ENCODE measurements around the gene GPR151.

GPR151 gene

DNA sequence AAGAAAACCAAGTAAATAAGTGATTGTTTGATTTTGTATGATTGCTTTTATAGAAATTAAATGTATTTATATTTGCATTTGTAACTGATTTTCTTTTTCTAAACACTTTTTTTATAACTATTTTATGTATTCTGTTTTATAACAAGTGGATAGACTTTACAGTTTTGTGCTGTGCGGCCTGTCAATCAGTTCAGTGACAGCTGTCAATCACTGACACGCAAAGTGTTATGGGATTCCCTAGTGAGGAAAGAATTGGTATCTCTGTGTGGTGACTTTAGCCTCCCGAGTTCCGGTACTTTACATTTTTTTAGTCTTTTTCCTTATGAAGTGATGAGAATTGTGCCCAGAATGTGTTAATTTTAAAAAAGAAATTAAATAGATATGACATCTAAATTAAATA, 16.3 kb downstream of the GPR151 start:
- TF ChIP-seq, protein P1, sequence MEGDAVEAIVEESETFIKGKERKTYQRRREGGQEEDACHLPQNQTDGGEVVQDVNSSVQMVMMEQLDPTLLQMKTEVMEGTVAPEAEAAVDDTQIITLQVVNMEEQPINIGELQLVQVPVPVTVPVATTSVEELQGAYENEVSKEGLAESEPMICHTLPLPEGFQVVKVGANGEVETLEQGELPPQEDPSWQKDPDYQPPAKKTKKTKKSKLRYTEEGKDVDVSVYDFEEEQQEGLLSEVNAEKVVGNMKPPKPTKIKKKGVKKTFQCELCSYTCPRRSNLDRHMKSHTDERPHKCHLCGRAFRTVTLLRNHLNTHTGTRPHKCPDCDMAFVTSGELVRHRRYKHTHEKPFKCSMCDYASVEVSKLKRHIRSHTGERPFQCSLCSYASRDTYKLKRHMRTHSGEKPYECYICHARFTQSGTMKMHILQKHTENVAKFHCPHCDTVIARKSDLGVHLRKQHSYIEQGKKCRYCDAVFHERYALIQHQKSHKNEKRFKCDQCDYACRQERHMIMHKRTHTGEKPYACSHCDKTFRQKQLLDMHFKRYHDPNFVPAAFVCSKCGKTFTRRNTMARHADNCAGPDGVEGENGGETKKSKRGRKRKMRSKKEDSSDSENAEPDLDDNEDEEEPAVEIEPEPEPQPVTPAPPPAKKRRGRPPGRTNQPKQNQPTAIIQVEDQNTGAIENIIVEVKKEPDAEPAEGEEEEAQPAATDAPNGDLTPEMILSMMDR (IDR thresholded peaks at IDR 0.05), result no peak

DNA sequence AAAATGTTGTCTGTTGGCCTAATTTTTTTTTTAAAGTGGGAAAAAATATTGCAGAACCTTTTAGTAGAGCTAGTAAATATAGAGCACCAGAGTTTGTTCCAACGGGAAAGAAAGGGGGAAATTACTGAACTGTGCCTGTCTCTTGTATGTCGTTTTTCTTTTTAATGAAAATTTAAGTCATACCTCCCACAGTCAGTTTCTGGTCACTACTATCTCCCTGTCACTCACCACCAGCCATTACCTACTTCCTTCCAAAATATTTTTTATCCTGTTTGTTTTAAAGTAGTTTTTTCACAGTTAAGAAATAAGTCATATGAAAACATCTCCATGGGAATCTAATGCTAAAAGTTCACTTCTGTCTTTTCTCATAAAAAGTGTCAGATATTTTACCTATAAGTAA, 21.3 kb downstream of the GPR151 start:
- TF ChIP-seq, protein P1 (IDR thresholded peaks at IDR 0.05), result no peak

DNA sequence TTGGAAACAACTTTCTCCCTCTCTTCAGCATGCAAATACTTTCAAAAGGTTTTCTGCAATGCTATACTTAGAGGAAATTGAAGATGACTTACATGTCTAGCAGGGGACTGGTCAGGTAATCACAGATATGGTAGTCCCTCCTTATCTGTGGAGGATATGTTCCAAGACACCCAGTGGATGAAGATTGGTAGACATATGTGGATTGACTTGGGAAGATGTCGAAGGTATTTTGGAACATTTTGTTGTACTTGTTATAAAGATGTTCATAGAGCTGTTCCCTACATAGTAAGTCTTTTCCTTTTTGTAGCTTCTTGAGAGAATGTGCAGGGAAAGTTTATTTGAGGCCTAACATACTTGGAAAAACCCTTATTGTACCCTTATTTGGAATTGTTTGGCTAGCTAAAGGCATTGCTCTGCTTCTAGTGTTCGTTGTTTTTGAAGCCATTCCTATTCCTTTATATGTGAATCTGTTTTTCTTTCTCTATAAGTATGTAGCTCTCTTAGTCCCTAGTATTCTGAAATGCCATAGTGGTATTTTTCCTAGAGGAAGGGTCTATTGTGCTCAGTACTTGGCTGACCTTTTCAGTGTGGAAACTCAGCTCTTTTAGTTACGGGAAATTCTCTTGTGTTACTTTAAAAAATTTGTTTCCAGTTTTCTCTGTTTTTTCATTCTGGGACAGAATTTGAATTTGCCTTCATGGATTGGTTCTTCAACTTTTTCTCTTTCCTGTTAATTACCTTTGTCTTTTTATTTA, 25.7 kb downstream of the GPR151 start:
- TF ChIP-seq, protein P1 (IDR thresholded peaks at IDR 0.05), result no peak

DNA sequence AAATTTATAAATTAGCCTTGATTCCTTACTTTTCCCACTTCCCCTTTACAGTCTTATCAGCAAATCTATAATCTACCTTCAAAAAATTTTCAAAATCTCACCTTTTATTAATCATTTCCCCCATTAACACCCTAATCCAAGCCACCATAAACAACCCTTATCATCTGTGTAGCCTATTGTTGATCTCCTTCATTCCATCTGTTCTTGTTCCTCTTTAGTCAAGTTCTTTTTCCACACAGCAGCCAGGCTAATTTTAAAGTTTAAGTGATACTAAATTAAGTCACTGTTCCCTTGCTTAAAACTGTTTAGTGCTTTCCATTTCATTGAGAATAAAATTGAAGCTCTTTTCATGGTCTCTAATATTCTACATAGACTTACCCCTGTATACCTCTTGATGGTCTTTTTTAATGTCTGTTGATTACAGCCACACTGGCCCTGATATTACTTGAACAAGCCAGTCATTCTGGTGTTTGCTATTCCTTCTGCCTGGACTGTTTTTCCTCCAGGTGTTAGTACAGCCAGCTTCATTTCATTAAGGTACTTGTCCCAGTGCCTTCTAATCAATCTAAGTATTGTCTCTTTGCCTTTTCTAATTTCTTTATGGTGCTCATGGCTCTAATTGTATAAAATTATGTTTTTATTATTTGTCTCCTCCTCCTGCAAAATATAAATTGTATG, 31.1 kb downstream of the GPR151 start:
- TF ChIP-seq, protein P1 (IDR thresholded peaks at IDR 0.05), result no peak

DNA sequence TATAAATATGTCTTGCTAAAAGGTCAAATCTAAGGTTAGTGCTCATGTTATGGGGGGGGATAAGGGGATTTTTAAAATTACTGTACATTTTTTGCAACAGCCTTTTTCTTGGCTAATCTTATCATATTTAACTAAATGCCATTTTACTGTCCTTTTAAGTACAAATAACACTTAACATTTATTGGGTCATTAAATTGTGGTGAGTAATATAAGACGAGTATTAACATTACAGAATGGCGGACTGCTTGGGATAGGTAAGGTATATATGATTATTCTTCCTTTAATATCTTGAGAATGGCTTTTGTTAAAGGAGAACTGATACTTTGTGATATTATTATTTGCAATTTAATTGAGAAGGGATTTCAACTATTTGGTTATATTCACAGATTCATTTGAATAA, 33.2 kb downstream of the GPR151 start:
- TF ChIP-seq, protein P1 (IDR thresholded peaks at IDR 0.05), result no peak

DNA sequence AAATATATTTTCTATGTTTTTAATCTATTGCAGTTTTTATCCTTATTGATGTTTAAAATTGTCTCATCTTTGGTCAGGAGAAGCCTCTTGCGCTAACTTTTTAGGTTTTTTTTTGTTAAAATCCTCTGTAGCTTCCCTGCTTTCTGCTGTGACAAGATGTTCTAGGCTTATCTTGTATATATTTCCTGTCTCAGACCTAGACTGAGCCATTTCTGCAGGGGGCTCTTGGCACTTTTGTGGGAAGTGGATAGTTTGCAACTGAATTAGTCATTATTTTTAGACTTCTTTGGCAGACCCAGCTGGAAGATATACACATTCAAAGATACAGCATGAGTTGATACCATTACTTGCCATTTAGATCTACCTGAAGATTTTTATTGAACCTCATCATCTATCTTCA, 40.1 kb downstream of the GPR151 start:
- TF ChIP-seq, protein P1 (IDR thresholded peaks at IDR 0.05), result no peak

DNA sequence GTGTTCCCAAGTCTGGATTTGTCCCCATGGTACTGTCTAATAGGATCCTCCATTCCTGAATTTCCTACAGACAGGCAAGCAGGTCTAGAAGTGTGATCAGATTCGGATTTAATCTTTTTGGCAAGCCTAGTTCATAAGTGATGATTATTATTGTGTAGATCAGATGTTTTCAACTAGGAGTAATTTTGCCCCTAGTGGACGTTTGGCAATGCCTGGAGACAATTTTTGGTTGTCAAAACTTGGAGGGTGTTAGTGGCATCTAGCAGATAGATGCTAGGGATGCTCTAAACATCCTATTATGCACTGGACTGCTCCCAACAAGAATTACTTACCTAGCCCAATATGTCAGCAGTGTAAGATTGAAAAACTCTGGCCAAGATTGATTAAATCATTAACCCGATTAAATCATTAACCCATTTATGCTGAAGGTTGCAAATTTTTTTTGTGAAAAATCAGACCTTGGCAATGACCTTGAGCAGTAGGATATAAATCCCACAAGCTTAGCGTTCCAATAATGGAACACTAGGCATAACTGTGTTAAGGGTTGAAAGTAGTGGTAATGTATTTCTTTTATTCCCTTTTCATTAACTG, 40.7 kb downstream of the GPR151 start:
- TF ChIP-seq, protein P1 (IDR thresholded peaks at IDR 0.05), result peak; percentile 22; the same call in 1 of the 2 replicates
